NCI-H345 (cell line): ENCODE measurements around the gene RPL36AL.

Experiments
- DNase-seq: peaks from one replicate; lab custom pipeline; 2025; lab: John Stamatoyannopoulos, UW

Gene RPL36AL

GRCh38 chr14:49581209-49582112, 39.0 kb downstream of the RPL36AL start:
- no peak for DNase-seq

- DNase-seq: no peak
Measured at GRCh38 chr14:49579841-49580240, 40.6 kb downstream of the RPL36AL start.

GRCh38 chr14:49578141-49578540, 42.3 kb downstream of the RPL36AL start:
- DNase-seq: no peak

GRCh38 chr14:49574038-49574437, 46.4 kb downstream of the RPL36AL start:
- no peak for DNase-seq

GRCh38 chr14:49569281-49569680, 51.1 kb downstream of the RPL36AL start:
- no peak for DNase-seq
